ENCODE results near the gene ARHGAP26.
A peak's percentile ranks its signal among the peaks of the same experiment; 100 is the strongest.
"Not testable (repeated sequence)": the region's sequence is repeated elsewhere in the genome, so short reads cannot be mapped to it uniquely, and the experiment has no call there.

ARHGAP26 gene

DNA sequence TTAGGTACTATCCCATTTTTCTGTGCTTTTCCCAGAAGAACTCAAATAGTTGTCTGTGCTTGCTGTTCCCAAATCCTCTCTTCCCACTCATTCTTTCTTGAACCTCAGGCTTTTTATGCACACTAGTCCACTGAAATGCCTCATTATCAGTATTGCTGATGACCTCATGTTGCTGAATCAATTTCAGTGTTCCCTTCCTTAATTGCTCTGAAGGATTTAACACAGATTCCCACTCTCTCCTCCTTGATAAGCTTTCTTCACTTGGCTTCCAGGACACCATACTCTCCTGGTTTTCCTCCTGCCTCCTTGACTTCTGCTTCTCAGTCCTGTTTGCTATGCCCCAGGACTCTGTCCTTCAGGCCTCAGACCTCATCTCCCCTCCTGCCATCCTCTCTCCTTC, 298.5 kb downstream of the ARHGAP26 start:
- DNase-seq, result no peak

DNA sequence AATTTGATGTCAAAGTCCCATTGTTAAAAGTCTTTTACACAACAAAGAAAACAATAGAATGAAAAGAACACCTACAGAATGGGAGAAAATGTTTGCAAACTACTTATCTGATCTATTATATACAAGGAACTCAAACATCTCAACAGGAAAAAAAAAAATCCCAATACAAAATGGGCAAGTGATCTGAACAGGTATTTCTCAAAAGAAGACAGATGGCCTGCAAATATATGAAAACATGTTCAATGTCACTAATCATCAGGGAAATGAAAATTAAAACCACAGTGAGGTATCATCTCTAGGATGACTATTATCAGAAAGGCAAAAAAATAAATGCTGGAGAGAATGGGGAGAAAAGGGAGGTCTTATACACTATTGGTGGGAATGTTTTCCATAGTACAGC, 301.8 kb downstream of the ARHGAP26 start:
- no peak for DNase-seq

DNA sequence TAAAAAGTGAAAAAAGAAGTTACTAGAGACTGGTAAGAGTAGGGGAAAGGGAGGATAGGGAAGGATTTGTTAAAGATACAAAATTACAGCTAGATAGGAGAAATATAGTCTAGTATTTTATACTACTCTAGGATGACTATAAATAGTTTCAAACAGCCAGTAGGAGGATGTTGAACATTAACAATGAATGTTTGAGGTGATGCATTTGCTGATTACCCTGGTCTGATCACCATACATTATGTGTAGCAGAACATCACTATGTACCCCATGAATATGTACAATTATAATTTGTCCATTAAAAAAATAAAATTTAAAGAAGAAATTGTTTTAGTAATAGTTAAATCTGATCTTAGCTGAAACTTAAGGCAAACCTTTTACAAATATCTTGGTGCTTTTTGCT, 302.6 kb downstream of the ARHGAP26 start:
- no peak for DNase-seq

DNA sequence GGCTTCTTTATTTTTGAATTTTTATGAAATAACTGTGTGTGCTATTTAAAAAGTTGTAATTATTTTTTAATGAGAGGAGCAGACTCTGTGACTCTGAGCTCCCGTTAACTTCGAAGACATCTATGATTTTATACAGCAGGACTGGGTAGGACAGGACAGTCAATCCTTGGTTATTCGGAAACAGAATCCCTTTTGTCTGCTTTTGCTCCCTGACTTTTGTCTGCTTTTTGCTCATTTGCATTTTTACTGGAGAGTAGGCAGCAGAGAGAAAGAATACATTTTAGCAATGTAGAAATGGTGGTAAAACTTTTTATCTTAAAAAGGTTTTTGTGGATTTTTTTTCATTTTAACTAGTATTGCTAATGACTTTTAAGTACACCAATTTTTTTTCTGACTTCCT, 303.6 kb downstream of the ARHGAP26 start:
- DNase-seq, result no peak

DNA sequence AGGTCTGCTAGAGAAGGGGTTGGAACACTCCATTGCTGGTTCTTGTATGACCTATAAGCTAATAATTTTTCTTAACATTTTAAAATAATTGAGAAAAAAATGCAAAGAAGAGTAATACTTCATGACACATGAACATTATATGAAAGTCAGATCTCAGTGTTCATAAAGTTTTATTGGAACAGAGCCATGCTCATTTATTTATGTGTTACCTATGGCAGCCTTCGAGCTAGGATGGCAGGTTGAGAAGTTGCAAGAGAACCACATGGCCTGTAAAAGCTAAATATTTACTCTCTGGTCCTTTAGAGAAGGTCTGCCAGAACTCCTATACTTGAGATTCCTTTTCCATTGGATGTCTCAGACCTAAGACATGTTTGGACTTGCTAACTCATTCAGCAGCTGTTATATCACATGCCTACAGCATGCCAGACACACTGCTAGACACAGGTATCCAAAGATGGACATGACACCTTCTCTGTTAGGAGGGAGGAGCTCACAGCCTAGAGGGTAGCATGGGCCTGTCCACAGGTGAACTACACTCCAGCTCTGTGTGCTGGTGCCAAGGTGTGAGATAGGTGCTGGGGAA, 304.3 kb downstream of the ARHGAP26 start:
- no peak for DNase-seq

DNA sequence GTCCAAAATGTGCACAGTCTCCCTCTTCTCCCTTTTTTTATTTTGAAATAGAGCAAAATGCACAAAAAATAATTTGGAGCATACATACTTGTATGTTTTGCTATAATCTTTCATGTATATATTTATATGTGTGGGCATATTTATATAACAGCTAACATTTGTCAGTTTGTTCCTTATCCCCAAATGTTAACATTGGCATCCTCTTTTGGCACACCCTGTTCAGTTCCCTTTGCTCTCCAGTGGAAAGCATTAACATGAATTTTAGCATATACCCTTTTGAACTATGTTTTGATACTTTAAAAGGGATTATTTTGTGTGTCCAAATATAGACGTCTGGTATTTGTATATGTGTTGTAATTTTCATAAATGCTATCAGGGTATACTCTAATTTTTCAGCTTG, 306.2 kb downstream of the ARHGAP26 start:
- no peak for DNase-seq

DNA sequence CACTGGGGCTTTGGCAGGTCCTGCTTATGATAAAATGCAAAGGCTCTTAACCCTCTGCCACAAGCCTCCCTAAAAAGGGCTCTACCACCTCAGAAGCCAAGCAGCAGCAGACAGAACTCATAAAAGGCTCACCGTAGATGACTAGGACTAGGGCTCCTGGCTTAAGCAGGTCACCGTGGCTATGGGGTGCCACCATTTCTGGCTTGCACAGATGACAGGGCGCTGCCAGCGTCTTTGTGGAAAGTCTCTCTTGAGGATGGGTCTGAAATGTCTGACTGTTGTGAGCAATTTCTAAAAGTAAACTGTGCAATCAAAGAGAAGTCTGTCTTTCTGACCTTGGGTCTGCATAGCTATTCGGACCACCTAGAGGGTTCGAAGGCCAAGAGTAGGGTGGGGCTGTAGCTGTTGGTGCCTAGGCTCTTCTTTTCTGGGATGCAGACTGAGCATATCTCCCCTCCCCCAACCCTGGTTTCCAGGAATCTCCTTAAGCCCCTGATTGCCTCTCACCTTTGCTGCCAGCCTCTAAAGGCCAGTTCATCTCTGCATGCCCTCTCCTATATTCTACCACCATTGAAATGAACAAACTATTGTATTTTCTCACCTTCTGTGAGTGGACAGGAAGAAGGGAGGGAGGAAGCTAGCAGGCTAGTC, 307.4 kb downstream of the ARHGAP26 start:
- no peak for DNase-seq

DNA sequence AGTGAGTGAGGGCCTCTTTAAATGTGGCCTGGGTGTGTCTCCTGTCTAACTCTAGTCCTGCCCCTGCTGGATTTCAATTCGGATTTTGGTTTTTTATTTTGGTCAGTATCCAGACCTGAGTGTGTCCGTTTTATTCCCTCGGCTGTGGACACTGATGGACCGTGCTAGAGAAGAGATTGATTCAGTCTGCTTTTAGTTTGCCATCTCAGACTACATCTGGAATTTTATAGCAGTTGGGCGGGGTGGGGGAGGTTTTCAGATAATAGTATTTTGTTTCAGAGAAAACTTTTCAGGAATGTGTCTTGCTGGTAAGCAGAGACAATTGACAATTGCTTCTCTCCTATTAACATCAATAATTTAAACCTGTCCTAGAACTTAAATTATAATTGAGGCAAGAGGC, 308.1 kb downstream of the ARHGAP26 start:
- no peak for DNase-seq

DNA sequence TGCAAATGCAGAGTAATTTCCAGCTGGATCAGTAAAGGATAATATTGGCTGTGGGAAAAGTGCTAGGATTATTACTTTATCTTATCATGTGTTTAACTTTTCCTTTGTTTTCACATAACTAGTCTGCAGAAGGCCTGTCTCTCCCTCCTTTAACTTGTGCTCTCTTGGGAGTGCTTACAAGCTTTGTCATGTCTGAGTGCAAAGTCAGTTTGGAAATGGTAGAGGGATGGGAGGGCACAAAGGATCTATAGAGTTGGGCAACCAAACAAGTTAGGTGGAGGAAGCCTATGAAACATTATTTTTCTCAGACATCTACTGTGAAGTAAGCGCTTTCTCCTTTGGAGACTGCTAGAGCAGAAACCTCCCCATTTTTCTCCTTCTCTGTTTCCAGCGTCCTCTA, 308.8 kb downstream of the ARHGAP26 start:
- DNase-seq, result no peak

DNA sequence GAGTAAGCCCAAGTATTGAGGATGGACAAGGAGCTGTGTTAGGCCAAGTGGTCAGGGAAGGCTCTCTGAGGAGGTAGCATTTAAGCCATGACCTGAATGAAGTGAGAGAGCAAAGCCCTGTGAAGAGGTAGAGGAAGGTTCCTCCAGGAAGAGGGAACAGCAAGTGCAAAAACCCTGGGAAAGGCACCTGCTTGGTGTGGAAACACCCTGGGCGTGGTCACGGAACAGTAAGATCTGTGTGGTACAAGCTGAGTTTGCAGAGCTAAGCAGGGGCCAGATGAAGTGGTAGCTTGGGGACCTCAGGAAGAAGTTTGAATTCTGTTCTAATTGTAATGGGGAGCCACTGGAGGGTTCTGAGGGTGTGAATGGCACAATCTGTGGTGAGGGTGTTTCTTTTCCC, 310.2 kb downstream of the ARHGAP26 start:
- DNase-seq, result no peak

DNA sequence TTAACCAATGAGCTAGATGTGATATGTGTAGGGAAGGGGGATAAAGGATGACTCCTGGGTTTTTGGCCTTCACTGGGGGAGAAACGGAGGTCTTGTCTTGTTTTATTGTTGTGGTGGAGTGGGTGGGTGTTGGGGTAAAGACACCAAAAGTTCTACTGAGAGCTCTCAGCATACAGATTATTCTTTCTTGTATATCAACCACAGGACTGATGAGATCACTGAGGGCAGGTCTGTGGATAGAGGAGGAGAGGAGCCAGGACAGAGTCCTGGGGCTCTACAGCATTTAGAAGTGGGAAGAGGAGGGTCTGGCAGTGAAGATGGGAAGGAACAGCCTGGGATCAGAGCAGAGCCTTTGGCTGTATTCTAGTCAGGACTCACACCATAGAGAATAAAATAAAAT, 310.8 kb downstream of the ARHGAP26 start:
- DNase-seq, result no peak

DNA sequence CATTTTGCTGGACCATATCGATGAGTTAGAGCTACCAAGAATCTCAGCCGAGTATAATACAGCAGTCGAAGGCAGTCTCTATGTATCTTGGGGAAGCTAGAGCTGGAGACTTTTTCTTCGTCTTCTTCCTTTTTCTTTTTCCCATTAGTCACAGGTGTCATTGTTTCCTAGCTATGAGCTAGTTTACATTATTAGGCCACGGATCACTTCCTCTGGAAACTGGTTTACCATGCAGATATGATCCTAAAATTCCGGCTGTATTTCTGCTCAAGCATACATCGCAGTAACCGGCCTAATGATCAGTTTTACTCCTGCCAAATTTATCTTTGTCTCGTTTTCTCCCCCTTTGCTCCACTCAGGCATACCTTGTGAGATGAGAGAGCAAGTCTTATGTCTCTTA, 312.8 kb downstream of the ARHGAP26 start:
- no peak for DNase-seq

DNA sequence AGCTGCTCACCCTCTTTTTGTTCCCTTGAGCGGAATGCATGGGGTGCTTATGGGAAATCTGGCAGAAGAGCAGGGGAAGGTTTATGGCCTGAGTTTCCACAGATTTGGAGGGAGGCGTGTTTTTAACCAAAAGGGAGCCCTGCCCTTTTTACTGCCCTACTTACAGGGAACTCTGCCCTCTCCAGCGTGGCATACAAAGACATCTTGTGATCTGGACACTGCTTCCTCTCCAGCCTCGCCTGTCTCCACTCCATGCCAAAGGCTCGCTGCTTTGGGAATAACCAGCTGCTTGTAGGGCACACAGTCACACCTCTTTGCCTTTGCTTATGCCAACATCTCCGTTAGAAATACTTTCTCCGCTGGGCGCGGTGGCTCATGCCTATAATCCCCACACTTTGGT, 314.2 kb downstream of the ARHGAP26 start:
- no peak for DNase-seq

DNA sequence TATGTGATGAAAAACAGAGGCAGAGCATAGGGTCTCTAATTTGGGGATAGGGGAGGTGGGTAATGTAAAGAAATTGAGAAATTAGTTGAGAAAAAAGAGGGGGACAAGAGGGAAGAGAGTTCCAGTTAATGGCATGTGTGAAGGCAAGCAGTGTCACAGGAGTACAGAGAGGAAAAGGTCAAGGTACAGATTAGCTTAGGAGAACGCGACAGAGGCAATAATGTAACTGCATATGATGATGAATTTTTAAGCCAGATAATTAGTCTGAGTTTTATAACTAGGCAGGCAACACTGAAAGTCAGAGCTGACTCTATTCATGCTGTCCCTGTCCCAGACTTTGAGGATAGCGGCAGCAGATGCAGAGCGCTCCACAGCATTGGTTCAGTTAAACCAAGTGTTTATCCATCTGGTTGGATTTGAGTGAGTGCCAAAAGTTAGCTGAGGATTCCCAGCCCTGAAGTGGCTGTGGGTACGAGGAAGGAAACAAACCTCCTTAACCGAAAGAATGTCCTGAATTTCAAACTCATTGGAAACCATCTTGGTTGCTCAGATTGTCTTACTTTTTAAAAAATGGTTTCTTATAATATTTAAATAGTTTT, 315.2 kb downstream of the ARHGAP26 start:
- DNase-seq, result peak; percentile 63

DNA sequence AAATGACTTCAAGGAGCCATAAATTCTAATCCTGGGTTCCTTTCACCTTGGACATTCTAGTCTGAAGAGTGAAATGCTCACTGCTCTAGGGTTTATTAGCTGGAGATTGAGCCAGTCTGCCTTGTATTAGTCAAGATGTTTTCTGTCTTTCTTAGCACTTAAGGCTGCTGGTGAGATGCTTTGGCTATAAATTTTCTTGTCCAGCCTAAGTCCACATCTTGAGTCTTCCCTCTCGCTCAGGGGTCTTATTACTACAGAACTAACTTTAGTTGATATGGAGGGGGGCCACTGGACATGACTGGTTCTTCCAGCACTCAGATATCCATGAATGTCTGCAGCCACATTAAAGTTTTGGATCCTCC, 316.4 kb downstream of the ARHGAP26 start:
- DNase-seq, result no peak

DNA sequence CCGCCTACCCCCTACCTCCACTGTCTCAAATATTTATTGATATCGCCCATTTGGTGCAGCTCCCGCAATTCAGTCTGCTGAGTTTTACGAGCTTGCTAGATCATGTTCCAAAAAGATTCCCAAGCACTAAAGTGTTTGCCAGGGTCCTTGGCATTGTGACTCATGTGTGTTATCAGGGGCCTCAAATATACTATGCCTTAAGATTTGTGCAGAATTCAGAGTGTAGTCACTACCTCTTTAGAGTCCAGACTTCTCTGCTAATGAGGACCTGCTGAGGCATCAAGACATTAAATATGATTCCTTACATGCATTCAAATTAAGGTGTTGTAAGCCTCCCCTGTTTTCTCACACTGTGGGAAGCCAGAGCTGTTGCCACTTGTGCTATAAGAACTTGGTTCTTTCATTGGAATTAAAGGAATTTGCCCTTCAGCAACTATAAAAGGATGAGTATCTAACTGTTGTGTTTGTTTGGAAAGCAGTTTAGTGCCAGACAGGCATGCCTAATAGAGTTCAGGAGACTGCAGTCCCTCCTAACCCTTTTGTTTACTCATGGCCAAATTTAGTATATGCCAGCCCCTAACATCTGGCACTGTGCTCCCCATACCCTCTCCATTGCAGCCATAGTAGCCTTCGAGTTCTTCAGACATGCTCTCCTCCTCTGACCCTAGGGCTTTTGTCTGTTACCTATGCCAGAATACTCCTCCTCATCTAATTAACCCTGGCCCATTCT, 316.9 kb downstream of the ARHGAP26 start:
- peak; percentile 72 for DNase-seq

DNA sequence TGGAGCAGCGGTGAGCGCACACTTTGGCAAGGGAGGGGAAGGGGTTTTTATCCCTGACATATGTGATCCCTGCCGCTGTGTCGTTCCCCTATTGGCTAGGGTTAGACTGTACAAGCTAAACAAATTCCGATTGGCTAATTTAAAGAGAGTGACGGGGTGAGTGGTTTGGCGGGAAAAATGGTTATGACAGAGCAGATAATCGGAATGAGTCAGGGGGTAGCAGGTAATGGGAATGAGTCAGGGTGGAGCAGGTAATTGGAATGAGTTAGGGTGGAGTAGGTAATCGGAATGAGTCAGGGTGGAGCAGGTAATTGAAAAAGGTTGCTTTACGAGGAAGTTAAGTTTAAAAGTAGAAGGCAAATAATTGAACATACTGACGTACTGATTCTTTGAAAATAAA, 318.5 kb downstream of the ARHGAP26 start:
- DNase-seq, result not testable (repeated sequence)

DNA sequence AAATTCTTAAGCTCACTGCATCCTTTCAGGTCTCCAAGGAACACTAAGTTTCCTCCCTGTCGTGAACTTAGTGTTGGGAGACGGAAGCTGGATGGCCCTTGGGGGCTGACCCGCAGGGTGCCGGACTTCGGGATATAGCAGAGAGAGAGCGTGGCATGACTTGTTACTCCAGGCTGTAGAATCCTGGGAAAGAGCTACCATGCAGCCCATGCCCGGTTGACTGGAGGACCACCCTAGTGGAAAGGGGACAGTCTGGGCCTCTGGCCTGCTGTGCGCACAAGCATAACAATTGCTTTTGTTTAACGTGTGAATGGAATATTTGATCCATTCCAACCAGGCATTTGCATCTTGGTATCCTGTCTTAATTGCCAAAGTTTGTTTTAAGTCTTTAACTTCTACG, 319.9 kb downstream of the ARHGAP26 start:
- DNase-seq, result not testable (repeated sequence)

DNA sequence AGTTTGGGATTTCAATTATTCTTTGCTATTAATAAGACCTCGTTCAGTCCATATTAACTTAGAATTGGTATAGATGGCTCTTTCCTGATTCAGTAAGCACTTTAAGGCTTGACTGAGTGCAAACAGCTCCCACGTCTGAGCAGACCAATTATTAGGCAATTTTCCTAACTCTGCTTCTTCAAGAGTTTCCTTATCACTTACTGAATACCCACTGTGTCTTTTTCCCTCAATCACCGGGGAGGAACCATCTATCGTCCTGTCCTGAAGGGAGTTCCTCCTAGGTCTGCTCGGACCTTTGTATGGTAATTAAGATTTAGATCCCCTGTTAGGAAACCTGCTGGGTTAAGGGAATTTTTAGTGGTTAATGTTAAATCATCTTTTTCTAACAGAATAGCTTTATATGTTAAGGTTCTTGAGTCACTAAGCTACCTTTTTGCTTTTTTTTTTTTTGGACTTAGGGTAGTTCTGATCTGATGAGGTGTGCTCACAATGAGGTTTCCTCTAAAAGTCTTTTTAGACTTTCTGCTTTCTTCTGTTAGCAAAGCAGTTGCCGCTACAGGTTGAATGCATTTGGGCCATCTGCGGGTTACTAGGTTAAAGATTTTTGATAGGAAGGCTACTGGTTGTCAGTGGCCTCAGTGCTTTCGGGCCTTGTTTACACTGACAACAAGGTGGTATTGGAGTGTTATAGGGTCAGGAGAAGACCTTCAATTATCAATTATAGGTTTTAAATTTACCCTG, 322.7 kb downstream of the ARHGAP26 start:
- not testable (repeated sequence) for DNase-seq

DNA sequence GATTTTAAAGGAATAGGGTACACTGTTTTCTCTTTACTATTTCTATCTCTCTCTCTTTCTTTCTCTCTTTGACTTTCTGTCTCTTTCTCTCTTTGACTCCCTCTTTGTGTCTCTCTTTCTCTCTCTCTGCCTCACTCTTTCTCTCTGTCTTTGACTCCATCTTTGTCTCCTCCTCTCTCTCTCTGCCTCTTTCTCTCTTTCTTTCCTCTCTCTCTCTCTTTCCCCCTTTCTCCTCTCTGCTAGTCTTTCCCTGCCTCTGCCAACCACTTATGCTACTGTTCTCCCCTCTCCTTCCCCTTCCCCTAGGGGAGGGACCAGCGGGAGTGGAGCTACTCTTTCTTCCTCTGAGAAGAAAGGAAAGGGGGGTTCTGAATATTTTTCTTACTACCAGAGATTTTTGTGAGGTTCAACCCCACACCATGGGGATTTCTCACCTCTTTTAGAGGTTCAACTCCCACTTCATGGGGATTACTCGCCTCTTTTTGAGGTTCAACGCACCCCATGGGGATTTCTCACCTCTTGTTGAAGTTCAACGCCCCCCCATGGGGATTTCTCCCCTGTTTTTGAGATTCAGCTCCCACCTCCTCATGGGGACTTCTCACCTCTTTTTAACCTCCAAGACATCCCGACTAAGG, 323.4 kb downstream of the ARHGAP26 start:
- no peak for DNase-seq

DNA sequence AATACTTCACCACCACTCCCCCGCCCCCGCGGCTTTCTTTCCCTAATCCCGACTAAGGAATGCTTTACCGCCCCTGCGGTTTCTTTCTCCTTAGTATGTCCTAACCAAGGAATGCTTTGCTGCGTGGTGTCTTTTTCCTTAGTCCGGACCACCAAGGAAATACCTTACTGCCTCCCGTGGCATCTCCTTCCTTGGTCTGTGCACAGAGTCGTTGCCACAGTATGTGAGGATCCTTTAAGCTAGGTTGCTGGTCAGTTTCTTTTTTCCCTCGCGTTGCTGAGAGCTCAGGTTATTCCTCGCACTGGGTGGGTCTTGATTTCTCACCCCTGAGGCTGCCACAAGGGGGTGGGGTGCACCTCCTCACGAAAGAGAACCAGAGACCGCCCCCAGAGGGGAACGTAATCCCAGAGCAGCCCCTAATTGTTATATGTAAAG, 323.9 kb downstream of the ARHGAP26 start:
- peak; percentile 77 for DNase-seq

DNA sequence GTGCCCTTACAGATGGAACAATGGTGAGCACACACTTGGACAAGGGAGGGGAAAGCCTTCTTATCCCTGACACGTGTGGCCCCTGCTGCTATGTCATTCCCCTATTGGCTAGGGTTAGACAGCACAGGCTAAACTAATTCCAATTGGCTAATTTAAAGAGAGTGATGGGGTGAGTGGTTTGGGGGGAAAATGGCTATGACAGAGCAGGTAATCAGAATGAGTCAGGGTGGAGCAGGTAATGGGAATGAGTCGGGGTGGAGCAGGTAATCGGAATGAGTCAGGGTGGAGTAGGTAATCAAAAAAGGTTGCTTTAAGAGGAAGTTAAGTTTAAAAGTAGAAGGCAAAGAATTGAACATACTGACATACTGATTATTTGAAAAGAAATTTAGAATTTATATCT, 324.4 kb downstream of the ARHGAP26 start:
- not testable (repeated sequence) for DNase-seq

DNA sequence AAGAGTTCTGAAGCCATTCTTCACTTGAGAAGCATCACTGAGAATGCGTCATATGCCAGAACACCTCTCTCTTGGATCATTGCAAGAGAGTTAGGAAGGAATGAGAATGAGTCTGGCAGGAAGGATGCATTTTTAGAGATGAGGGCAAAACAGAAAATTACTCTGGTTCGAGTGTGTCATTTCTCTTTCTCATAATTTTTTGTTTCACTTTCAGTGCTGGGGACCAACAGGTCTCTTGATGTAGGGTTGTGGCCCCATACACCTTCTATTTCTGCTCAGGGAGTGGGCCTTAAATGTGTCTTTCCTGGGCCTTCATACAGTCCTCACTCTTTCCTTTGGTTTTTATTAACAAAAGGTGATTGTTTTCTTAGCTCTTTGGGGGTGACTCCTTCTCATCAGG, 330.9 kb downstream of the ARHGAP26 start:
- no peak for DNase-seq

Data from fibroblast of skin of right quadriceps (primary cell).